ENCODE results near the gene LRCH1. TPM values are rescaled to one million over a fixed set of nuclear protein-coding genes. Genes with fewer than 3 reads are reported as not detected.

Gene LRCH1
- total and polyA plus RNA-seq, 2 of the 13 experiments (the other 11 are each of a cell fraction or from before 2014, with no cell fraction given) = 4.1 to 12.6 TPM

DNA sequence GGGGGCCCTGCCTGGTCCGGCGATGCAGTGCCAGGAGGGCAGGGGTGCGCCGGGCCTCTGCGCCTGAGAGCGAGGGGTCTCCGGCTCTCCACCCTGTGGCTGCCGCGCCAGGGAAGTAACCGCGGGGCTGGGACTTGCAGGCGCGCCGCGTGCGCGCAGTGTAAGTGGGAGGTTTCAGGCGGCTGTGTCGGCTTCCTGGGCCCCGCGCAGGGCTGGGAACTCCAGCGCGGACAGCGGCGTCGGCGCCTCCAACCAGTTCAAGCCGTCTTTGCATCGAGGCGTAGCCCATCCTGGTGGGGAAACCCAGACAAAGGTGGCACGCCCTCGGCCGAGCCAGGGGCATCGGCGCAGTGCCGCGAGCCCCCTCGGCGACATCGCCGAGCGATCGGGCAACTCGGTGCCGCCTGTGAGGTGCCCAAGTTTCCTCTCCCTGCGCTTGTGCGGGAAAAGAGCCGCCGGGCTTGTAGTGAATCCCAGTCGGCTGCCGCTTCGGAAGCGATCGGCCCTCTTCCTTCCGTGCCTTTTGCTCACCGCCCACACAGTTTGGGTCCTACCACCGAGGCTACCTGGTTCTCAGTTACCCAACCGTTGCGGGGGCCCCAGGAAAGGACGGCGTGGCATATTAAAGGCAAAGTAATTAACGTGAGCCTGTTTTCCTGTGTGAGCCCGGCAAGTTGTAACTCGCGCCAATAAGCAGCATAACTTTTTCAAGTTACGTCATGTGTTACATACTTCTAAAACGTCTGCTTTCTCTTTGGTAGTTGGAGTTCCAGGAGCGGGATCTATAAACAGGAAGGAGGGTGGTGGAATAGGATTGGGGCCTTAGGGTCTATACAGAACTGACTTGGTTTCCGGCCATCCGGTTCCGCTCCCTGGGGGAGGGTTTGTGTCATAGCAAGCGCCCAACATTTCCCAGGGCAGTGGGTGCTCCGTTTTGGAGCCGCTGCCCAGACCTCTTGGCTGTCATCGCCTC, 1.2 kb downstream of the LRCH1 start (continued):
- TF ChIP-seq, protein P1, sequence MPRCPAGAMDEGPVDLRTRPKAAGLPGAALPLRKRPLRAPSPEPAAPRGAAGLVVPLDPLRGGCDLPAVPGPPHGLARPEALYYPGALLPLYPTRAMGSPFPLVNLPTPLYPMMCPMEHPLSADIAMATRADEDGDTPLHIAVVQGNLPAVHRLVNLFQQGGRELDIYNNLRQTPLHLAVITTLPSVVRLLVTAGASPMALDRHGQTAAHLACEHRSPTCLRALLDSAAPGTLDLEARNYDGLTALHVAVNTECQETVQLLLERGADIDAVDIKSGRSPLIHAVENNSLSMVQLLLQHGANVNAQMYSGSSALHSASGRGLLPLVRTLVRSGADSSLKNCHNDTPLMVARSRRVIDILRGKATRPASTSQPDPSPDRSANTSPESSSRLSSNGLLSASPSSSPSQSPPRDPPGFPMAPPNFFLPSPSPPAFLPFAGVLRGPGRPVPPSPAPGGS (CRISPR knock-in tag; IDR thresholded peaks at IDR 0.05) = no peak
- peak; percentile 63 for TF ChIP-seq GATAD1 (CRISPR knock-in tag; IDR thresholded peaks at IDR 0.05)
- TF ChIP-seq PAX8 (CRISPR knock-in tag; IDR thresholded peaks at IDR 0.05; ENCODE audit: borderline replicate concordance) = no peak
- TF ChIP-seq ZFP82 (CRISPR knock-in tag; IDR thresholded peaks at IDR 0.05; ENCODE audit: borderline replicate concordance) = peak; percentile 53; the same call in 1 of the 2 replicates
- TF ChIP-seq SALL1 (CRISPR knock-in tag; IDR thresholded peaks at IDR 0.05) = no peak; the same call in 1 of the 2 replicates
- TF ChIP-seq SNAPC2 (CRISPR knock-in tag; IDR thresholded peaks at IDR 0.05) = no peak
- no peak for TF ChIP-seq ZNF629 (CRISPR knock-in tag; conservative IDR thresholded peaks at IDR 0.05)
- TF ChIP-seq ZNF883 (CRISPR knock-in tag; IDR thresholded peaks at IDR 0.05; ENCODE audit: not compliant biosample characterization) = no peak
- TF ChIP-seq MATR3 (CRISPR knock-in tag; IDR thresholded peaks at IDR 0.05) = no peak
- no peak; the same call in 1 of the 2 replicates for TF ChIP-seq HOXA3 (CRISPR knock-in tag; IDR thresholded peaks at IDR 0.05)
- TF ChIP-seq RARA (CRISPR knock-in tag; IDR thresholded peaks at IDR 0.05) = no peak
- peak; percentile 21; the same call in 1 of the 2 replicates for TF ChIP-seq MED1 (CRISPR knock-in tag; IDR thresholded peaks at IDR 0.05)
- no peak for TF ChIP-seq TRIM24 (CRISPR knock-in tag; IDR thresholded peaks at IDR 0.05)
- no peak for TF ChIP-seq ZNF775 (CRISPR knock-in tag; IDR thresholded peaks at IDR 0.05; ENCODE audit: borderline replicate concordance)
- no peak for TF ChIP-seq ZNF326 (CRISPR knock-in tag; IDR thresholded peaks at IDR 0.05; ENCODE audit: borderline replicate concordance)
- TF ChIP-seq, protein P2, sequence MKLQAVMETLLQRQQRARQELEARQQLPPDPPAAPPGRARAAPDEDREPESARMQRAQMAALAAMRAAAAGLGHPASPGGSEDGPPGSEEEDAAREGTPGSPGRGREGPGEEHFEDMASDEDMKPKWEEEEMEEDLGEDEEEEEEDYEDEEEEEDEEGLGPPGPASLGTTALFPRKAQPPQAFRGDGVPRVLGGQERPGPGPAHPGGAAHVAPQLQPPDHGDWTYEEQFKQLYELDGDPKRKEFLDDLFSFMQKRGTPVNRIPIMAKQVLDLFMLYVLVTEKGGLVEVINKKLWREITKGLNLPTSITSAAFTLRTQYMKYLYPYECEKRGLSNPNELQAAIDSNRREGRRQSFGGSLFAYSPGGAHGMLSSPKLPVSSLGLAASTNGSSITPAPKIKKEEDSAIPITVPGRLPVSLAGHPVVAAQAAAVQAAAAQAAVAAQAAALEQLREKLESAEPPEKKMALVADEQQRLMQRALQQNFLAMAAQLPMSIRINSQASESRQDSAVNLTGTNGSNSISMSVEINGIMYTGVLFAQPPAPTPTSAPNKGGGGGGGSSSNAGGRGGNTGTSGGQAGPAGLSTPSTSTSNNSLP (IDR thresholded peaks at IDR 0.05; ENCODE audit: low read depth, low read length) = no peak
- TF ChIP-seq ZNF780A (CRISPR knock-in tag; IDR thresholded peaks at IDR 0.05) = no peak
- TF ChIP-seq ZNF230 (CRISPR knock-in tag; IDR thresholded peaks at IDR 0.05) = no peak
- TF ChIP-seq, protein P3, sequence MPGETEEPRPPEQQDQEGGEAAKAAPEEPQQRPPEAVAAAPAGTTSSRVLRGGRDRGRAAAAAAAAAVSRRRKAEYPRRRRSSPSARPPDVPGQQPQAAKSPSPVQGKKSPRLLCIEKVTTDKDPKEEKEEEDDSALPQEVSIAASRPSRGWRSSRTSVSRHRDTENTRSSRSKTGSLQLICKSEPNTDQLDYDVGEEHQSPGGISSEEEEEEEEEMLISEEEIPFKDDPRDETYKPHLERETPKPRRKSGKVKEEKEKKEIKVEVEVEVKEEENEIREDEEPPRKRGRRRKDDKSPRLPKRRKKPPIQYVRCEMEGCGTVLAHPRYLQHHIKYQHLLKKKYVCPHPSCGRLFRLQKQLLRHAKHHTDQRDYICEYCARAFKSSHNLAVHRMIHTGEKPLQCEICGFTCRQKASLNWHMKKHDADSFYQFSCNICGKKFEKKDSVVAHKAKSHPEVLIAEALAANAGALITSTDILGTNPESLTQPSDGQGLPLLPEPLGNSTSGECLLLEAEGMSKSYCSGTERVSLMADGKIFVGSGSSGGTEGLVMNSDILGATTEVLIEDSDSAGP (CRISPR knock-in tag; IDR thresholded peaks at IDR 0.05; ENCODE audit: borderline replicate concordance) = peak; percentile 67; the same call in 1 of the 2 replicates
- no peak for TF ChIP-seq JDP2 (CRISPR knock-in tag; IDR thresholded peaks at IDR 0.05; ENCODE audit: borderline replicate concordance)
- TF ChIP-seq STAG1 (CRISPR knock-in tag; IDR thresholded peaks at IDR 0.05) = no peak
- TF ChIP-seq ZNF619 (CRISPR knock-in tag; IDR thresholded peaks at IDR 0.05) = no peak
- TF ChIP-seq ZMYM4 (CRISPR knock-in tag; IDR thresholded peaks at IDR 0.05) = peak; percentile 4; the same call in 1 of the 2 replicates

Data from HepG2 (cell line).